GM18868 (cell line): ENCODE measurements around the gene ABI3BP.
A peak's percentile ranks its signal among the peaks of the same experiment; 100 is the strongest.
"Not testable (repeated sequence)": the region's sequence is repeated elsewhere in the genome, so short reads cannot be mapped to it uniquely, and the experiment has no call there.

Experiments
- ATAC-seq: cut with Tn5 transposase; IDR thresholded peaks from one replicate; pipeline ENCODE4 v1.9.1; 2021; ENCODE audit warnings: mild to moderate bottlenecking, moderate library complexity; ENCODE audit not compliant: unreplicated experiment

ABI3BP gene

GRCh38 chr3:100953103-100953502, 40.1 kb downstream of the ABI3BP start:
- ATAC-seq = no peak

GRCh38 chr3:100947119-100947518, 46.1 kb downstream of the ABI3BP start:
- ATAC-seq = no peak

- ATAC-seq = not testable (repeated sequence)
Measured at GRCh38 chr3:100946096-100946495, 47.1 kb downstream of the ABI3BP start.

DNA sequence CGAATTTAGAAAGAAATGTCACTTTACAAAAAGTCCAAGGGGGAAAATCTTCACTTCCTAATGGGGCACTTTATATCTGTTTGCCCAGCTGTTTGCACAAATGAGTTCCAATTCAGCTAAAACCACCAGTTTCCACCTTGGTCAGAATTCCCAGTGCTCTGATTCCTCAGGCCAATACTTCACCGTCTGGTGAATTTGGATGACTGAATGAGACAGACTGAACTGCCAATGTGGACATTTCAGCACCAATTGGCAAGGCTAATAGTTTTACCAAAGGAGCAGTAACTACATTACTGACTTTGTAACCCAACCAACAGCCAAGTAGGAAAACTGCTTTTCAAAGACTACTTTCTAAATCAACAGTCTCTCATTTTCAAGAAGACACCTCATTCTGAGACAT, 51.8 kb downstream of the ABI3BP start:
- no peak for ATAC-seq

GRCh38 chr3:100941041-100941440, 52.2 kb downstream of the ABI3BP start:
- no peak for ATAC-seq

- no peak for ATAC-seq
Measured at GRCh38 chr3:100936931-100937330, 56.3 kb downstream of the ABI3BP start.

DNA sequence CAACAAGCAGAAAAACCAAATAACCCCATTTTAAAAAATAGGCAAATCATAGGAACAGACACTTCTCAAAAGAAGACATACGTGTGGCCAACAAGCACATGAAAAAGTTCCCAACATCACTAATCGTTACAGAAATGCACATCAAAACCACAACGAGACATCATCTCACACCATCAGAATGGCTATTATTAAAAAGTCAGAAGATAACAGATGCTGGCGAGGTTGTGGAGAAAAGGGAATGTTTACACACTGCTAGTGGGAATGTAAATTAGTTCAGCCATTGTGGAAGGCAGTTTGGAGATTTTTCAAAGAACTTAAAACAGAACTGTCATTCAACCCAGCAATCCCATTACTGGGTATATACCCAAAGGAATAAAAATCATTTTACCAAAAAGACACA, 60.7 kb downstream of the ABI3BP start:
- no peak for ATAC-seq

GRCh38 chr3:100928638-100929428, 64.4 kb downstream of the ABI3BP start:
- ATAC-seq = no peak

DNA sequence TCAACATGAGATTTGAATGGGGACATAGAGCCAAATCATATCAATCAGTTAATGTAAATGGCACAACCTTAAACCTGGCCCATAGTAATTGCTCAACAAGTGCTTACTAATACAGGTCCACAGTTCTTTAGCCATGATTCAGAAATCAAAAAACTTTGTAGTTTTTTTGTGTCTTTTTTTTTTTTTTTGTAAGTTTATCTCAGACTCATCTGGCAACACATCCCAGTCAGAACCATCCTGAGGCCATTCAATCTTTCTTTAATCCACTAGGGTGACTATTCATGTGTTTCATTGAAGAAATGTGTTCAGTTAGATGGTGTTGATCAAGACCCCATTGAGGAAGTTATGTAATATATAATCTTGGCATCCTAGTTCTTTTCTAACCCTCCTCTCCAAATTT, 65.4 kb downstream of the ABI3BP start:
- ATAC-seq = no peak

- ATAC-seq = no peak
Measured at GRCh38 chr3:100915706-100916495, 77.3 kb downstream of the ABI3BP start.

- no peak for ATAC-seq
Measured at GRCh38 chr3:100913870-100914648, 79.2 kb downstream of the ABI3BP start.

GRCh38 chr3:100912976-100913545, 80.2 kb downstream of the ABI3BP start:
- no peak for ATAC-seq

GRCh38 chr3:100912571-100912970, 80.7 kb downstream of the ABI3BP start:
- ATAC-seq = no peak

- ATAC-seq = no peak
Measured at GRCh38 chr3:100911956-100912355, 81.3 kb downstream of the ABI3BP start.

DNA sequence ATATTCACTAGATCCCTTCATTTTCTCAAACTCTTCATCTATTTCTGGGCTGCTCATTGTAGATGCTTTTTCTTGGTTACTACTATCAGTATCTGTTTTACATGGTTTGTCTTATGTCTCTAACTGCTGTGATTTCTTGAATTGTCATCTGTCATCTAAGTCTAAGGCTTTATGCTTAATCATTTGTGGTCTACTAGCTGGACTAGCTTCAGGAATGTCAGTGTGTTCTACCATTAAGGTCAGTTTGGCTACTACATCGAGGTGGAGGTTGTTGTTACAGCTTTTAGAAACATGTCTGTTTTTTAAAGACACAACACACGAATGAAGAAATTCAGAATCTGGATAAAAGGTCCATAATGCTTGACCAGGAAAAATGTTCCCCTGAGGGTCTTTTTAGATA, 82.2 kb downstream of the ABI3BP start:
- no peak for ATAC-seq

DNA sequence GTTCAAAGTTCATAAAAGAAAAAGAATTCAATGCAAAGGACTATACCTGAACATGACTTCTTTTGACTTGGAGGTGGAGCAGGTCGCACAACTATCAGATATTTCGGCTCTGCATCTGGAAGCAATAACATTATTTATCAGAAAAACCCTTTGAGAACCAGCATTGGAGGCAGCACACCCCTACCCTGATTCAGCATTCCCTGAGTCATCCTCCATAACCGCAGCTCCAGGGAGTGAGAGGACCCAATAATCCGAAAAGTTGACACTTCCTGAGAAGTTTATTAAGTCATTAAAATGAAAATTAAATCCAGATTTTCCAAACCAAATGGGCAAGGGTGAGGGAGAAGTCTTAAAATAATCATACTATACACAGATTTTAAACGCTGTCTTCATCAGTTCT, 90.6 kb downstream of the ABI3BP start:
- no peak for ATAC-seq

- no peak for ATAC-seq
Measured at GRCh38 chr3:100900671-100901335, 92.4 kb downstream of the ABI3BP start.

DNA sequence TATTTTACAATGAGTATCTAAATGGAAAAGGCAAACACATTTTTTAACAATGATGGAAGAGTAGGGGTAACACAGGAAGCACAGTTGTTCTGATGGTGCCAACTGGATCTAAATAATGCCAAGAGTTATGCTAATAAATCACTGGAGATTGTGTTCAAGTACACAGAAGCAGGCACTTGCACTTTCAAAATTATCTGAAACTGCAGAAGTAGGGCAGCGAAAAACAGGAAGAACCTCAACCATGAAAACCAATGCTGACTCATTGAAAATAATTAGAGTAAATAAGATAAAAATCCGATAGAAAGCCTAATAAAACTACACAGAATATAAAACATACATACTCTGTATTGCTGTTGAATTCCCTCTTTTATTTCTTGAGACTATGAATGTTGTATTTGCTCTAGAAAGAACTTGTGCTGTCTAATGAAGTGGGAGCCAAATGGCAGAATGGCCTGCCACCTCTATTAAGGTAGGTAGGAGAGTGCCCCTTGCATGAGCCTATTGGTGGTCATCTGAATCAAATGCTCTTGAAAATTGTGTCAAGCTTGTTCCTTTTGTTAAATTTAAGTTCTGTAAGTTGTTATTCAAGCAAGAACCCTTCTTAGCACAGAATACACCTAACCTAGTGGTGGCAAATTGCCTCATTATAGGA, 93.7 kb downstream of the ABI3BP start:
- peak; percentile 89 for ATAC-seq

DNA sequence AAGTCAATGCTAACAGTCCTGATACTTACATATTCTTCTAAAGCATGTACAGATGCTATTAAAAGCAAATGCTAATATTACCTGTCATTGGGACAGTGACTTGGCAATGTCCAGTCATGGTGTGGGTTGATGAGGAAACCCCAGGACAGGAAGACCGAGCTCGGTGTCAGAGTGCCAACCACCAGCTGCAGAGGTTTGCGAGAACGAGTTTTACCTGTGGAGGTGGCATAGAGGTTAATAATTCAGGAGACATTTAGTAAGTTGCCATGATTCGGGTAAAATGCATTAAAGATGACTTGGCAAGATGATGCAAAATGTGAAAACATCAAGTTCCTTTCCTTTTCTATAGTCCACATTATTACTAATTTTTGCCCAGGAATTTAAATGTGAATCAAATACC, 94.5 kb downstream of the ABI3BP start:
- no peak for ATAC-seq

DNA sequence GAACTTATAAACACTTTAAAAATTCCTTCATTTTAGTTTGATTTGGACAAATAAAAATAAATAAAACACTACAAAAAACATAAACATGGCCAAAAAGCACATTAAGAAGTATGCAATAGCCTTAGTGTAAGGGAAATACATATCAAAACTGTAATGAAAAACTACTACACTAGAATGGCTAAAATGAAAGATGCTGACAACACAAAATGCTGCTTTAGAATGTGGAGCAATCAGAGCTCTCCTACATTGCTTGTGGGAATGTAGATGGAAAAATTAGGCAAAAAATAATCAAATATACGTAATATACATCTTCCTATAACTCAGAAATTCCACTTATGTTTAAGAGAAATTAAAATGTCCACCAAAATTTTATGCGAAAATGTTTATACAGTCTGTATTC, 96.2 kb downstream of the ABI3BP start:
- ATAC-seq = no peak
